HepG2 (cell line): ENCODE data around the gene NELFB. TPM values are rescaled to one million over a fixed set of nuclear protein-coding genes. Genes with fewer than 3 reads are reported as not detected.

Source experiments
- CENPX ChIP-seq: sonication (generic); formaldehyde crosslinking; IDR thresholded peaks from 2 replicates; pipeline ENCODE4 v1.9.0; 2021; ENCODE audit warnings: mild to moderate bottlenecking, missing genetic modification reagents, moderate library complexity
- CHD4 ChIP-seq: fragments of 200-600 bp; sonication (generic); IDR thresholded peaks from 2 replicates; pipeline ENCODE4 v1.7.0; 2017; ENCODE audit warnings: mild to moderate bottlenecking, low read length, borderline replicate concordance
- FLYWCH1 ChIP-seq: sonication (generic); formaldehyde crosslinking; IDR thresholded peaks from 2 replicates; pipeline ENCODE4 v1.8.1; 2023; ENCODE audit warnings: mild to moderate bottlenecking, missing genetic modification reagents
- HDAC2 ChIP-seq: sonication (generic); formaldehyde crosslinking; IDR thresholded peaks from 2 replicates; pipeline ENCODE4 v1.4.0; 2020; ENCODE audit warnings: missing genetic modification reagents
- IRF2 ChIP-seq: IDR thresholded peaks from 2 replicates; pipeline ENCODE4 v1.6.1; 2018; ENCODE audit warnings: missing genetic modification reagents, missing compliant biosample characterization
- MIXL1 ChIP-seq: IDR thresholded peaks from 2 replicates; pipeline ENCODE4 v1.6.1; 2016
- RARA ChIP-seq: IDR thresholded peaks from 2 replicates; pipeline ENCODE4 v1.6.1; 2016; ENCODE audit warnings: missing genetic modification reagents, missing compliant biosample characterization
- SIN3B ChIP-seq: fragments of 150-350 bp; IDR thresholded peaks from 2 replicates; pipeline ENCODE4 v1.6.1; 2014; ENCODE audit warnings: low read length
- SNAPC4 ChIP-seq: sonication (generic); formaldehyde crosslinking; IDR thresholded peaks from 2 replicates; pipeline ENCODE4 v1.4.0; 2020; ENCODE audit warnings: mild to moderate bottlenecking, missing genetic modification reagents
- SUZ12 ChIP-seq: fragments of 150-350 bp; IDR thresholded peaks from 2 replicates; pipeline ENCODE4 v1.6.1; 2014; ENCODE audit warnings: low read depth, low read length
- SYNCRIP ChIP-seq: fragments of 200-400 bp; formaldehyde crosslinking; IDR thresholded peaks from 2 replicates; pipeline ENCODE4 v1.6.1; 2018; ENCODE audit warnings: mild to moderate bottlenecking, low read depth, low read length; ENCODE audit not compliant: insufficient read depth
- TSC22D2 ChIP-seq: sonication (generic); formaldehyde crosslinking; IDR thresholded peaks from 2 replicates; pipeline ENCODE4 v1.5.1; 2020; ENCODE audit warnings: missing genetic modification reagents, mild to moderate bottlenecking, borderline replicate concordance
- WIZ ChIP-seq: sonication (generic); formaldehyde crosslinking; IDR thresholded peaks from 2 replicates; pipeline ENCODE4 v1.5.1; 2020; ENCODE audit warnings: mild to moderate bottlenecking, missing genetic modification reagents
- YEATS2 ChIP-seq: sonication (generic); formaldehyde crosslinking; IDR thresholded peaks from 2 replicates; pipeline ENCODE4 v1.4.0; 2020; ENCODE audit warnings: missing genetic modification reagents, borderline replicate concordance
- ZFP36L1 ChIP-seq: sonication (generic); formaldehyde crosslinking; IDR thresholded peaks from 2 replicates; pipeline ENCODE4 v1.8.0; 2022; ENCODE audit warnings: mild to moderate bottlenecking, missing genetic modification reagents, moderate library complexity
- ZNF251 ChIP-seq: sonication (generic); formaldehyde crosslinking; IDR thresholded peaks from 2 replicates; pipeline ENCODE4 v1.9.0; 2021; ENCODE audit warnings: mild to moderate bottlenecking, missing genetic modification reagents
- ZNF292 ChIP-seq: sonication (generic); formaldehyde crosslinking; IDR thresholded peaks from 2 replicates; pipeline ENCODE4 v1.8.1; 2022; ENCODE audit warnings: mild to moderate bottlenecking, low read depth, missing genetic modification reagents, borderline replicate concordance
- polyA plus RNA-seq, 8 experiments: library from polyadenylated mRNA; depleted of rRNA in 3 of 8; stranded (reverse) in 7 of 8; unstranded in 1 of 8; fragments of >200 nt; fragmentation: Illumina TruSeq in 4 of 8; extraction: Trizol in 4 of 8; gene quantifications; 2 replicates each; pipeline versions ENCODE4 v1.2.1 to v1.2.3, GENCODE V29; 2011 to 2016; ENCODE audit warnings: low read depth in 4 of 8, missing spikeins in 1 of 8, mixed read lengths in 1 of 8; ENCODE audit not compliant: insufficient read depth in 1 of 8
- total RNA-seq, 5 experiments: library from RNA; depleted of rRNA; stranded (reverse); fragments of >200 nt; fragmentation: Illumina TruSeq; extraction: Trizol; gene quantifications; 2 replicates each; pipeline ENCODE4 v1.2.3, GENCODE V29; 2016; ENCODE audit warnings: low read depth in 1 of 5
- TF ChIP-seq, protein P1 (sequence below): sonication (generic); formaldehyde crosslinking; IDR thresholded peaks from 2 replicates; pipeline ENCODE4 v1.4.0; 2020; ENCODE audit warnings: missing genetic modification reagents
- TF ChIP-seq, protein P2 (sequence below): IDR thresholded peaks from 2 replicates; pipeline ENCODE4 v1.6.1; 2012; ENCODE audit warnings: low read length, improper control_type of control experiment

NELFB gene
- total and polyA plus RNA-seq, 2 of the 13 experiments (the other 11 are each of a cell fraction or from before 2014, with no cell fraction given) = 26.5 to 45.8 TPM

GRCh38 chr9:137223078-137223970, 31.8 kb upstream of the NELFB start (continued):
- TF ChIP-seq ZNF292 (no peak), SIN3B (no peak), ZNF251 (CRISPR knock-in tag) (no peak), RARA (CRISPR knock-in tag) (0 out of 2 replicates have a peak, but pooled peaks have one; percentile 2), SNAPC4 (CRISPR knock-in tag) (no peak), TSC22D2 (CRISPR knock-in tag) (no peak), SYNCRIP (no peak), HDAC2 (CRISPR knock-in tag) (0 out of 2 replicates have a peak, but pooled peaks have one; percentile 7), CENPX (CRISPR knock-in tag) (no peak), IRF2 (CRISPR knock-in tag) (no peak; the same call in 1 of the 2 replicates), FLYWCH1 (CRISPR knock-in tag) (no peak), ZFP36L1 (CRISPR knock-in tag) (no peak), WIZ (CRISPR knock-in tag) (0 out of 2 replicates have a peak, but pooled peaks have one; percentile 28), YEATS2 (CRISPR knock-in tag) (no peak; the same call in 1 of the 2 replicates), CHD4 (no peak), SUZ12 (no peak), MIXL1 (CRISPR knock-in tag) (no peak)
- TF ChIP-seq, protein P1, sequence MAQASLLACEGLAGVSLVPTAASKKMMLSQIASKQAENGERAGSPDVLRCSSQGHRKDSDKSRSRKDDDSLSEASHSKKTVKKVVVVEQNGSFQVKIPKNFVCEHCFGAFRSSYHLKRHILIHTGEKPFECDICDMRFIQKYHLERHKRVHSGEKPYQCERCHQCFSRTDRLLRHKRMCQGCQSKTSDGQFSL = no peak
- TF ChIP-seq, protein P2, sequence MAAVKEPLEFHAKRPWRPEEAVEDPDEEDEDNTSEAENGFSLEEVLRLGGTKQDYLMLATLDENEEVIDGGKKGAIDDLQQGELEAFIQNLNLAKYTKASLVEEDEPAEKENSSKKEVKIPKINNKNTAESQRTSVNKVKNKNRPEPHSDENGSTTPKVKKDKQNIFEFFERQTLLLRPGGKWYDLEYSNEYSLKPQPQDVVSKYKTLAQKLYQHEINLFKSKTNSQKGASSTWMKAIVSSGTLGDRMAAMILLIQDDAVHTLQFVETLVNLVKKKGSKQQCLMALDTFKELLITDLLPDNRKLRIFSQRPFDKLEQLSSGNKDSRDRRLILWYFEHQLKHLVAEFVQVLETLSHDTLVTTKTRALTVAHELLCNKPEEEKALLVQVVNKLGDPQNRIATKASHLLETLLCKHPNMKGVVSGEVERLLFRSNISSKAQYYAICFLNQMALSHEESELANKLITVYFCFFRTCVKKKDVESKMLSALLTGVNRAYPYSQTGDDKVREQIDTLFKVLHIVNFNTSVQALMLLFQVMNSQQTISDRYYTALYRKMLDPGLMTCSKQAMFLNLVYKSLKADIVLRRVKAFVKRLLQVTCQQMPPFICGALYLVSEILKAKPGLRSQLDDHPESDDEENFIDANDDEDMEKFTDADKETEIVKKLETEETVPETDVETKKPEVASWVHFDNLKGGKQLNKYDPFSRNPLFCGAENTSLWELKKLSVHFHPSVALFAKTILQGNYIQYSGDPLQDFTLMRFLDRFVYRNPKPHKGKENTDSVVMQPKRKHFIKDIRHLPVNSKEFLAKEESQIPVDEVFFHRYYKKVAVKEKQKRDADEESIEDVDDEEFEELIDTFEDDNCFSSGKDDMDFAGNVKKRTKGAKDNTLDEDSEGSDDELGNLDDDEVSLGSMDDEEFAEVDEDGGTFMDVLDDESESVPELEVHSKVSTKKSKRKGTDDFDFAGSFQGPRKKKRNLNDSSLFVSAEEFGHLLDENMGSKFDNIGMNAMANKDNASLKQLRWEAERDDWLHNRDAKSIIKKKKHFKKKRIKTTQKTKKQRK = no peak
